ENCODE measurements around the gene PIGU.

GRCh38 chr20:34515484-34516246, 161.2 kb downstream of the PIGU start:
- no peak for TF ChIP-seq EP300 (IDR thresholded peaks at IDR 0.05)
- TF ChIP-seq POLR2A (IDR thresholded peaks at IDR 0.05) = no peak
- TF ChIP-seq, protein P1, sequence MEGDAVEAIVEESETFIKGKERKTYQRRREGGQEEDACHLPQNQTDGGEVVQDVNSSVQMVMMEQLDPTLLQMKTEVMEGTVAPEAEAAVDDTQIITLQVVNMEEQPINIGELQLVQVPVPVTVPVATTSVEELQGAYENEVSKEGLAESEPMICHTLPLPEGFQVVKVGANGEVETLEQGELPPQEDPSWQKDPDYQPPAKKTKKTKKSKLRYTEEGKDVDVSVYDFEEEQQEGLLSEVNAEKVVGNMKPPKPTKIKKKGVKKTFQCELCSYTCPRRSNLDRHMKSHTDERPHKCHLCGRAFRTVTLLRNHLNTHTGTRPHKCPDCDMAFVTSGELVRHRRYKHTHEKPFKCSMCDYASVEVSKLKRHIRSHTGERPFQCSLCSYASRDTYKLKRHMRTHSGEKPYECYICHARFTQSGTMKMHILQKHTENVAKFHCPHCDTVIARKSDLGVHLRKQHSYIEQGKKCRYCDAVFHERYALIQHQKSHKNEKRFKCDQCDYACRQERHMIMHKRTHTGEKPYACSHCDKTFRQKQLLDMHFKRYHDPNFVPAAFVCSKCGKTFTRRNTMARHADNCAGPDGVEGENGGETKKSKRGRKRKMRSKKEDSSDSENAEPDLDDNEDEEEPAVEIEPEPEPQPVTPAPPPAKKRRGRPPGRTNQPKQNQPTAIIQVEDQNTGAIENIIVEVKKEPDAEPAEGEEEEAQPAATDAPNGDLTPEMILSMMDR (IDR thresholded peaks at IDR 0.05) = no peak
- TF ChIP-seq POLR2AphosphoS5 (IDR thresholded peaks at IDR 0.05) = no peak
